Neural progenitor cell (in vitro differentiated cells): Measurements from ENCODE around the gene ITM2C.

Experiments used
- EZH2phosphoT487 ChIP-seq: fragments of 200-600 bp; sonication (generic); IDR thresholded peaks from 2 replicates; pipeline ENCODE4 v1.6.1; 2017; ENCODE audit warnings: antibody characterized with exemption
- TF ChIP-seq, protein P1 (sequence below): fragments of 200-600 bp; sonication (generic); IDR thresholded peaks from 2 replicates; pipeline ENCODE4 v1.5.1; 2017; ENCODE audit warnings: antibody characterized with exemption, mild to moderate bottlenecking

DNA sequence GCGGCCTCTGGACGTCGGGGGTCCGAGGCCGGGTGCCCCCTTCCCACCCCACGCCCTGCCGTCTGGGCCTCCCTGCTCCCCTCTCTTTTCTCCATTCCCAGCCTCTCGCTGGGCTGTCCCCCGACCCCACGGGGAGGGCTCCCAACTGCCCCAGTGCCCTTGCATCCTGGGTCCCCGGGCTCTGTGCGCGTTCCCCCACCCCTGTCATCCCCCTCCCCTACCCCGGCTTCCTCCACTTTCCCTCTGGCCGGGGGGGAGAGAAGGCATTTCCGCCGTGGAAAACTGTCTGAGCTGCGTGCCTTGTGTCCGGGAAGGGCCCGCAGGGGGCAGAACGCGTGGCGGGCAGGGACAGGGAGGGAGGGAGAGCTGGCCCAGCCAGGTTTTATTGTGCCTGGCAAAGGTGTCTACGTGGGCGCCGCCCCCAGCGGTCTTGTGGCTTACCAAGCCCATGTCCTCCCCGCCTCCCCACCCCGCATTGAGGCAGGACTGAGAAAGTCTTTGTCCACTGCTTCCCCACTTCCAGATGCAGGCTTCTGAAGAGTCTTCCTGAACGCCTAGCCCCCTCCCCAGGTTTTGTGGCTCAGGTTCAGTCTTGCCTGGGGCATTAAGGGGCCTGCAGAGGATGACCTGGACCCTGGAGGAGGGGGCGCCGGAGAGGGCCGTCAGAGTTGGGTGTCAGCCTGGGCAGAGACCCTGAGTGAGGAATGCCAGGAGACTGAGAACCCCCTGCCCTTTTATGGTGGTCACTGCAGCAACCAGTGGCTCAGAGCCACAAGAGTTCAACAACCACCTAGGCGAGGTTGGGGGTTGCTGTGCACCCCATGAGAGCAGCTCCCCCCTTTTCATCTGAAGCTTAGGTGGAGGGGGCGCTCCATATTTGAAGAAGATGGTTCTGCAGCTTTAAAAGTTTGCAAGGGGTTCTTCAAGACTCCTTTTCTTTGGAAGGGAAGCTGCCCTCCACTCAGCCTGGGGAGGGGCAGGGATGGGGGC is 1.3 kb downstream of the ITM2C start:
- TF ChIP-seq, protein P1, sequence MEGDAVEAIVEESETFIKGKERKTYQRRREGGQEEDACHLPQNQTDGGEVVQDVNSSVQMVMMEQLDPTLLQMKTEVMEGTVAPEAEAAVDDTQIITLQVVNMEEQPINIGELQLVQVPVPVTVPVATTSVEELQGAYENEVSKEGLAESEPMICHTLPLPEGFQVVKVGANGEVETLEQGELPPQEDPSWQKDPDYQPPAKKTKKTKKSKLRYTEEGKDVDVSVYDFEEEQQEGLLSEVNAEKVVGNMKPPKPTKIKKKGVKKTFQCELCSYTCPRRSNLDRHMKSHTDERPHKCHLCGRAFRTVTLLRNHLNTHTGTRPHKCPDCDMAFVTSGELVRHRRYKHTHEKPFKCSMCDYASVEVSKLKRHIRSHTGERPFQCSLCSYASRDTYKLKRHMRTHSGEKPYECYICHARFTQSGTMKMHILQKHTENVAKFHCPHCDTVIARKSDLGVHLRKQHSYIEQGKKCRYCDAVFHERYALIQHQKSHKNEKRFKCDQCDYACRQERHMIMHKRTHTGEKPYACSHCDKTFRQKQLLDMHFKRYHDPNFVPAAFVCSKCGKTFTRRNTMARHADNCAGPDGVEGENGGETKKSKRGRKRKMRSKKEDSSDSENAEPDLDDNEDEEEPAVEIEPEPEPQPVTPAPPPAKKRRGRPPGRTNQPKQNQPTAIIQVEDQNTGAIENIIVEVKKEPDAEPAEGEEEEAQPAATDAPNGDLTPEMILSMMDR, result peak; percentile 18
- TF ChIP-seq EZH2phosphoT487, result no peak
